Prostate gland (tissue), 2 donors: ENCODE data around the gene USP34. TPM values are rescaled to one million over a fixed set of nuclear protein-coding genes. Genes with fewer than 3 reads are reported as not detected.

Source experiments
- DNase-seq: peaks from one replicate; pipeline ENCODE4 v3.0.0-alpha.2; 2019; ENCODE audit warnings: low spot score
- H3K27ac ChIP-seq, 2 donors: fragments of 200-600 bp; sonication (generic); 2 replicates each; pipeline ENCODE4 v1.5.1; 2017 to 2019
- H3K27me3 ChIP-seq: fragments of 200-600 bp; sonication (generic); replicated peaks from 2 replicates; pipeline ENCODE4 v1.5.1; 2019; ENCODE audit not compliant: insufficient read depth
- H3K36me3 ChIP-seq, 2 donors: fragments of 200-600 bp; sonication (generic); 1 replicate in 1 of 2; 2 replicates in 1 of 2; pipeline versions ENCODE4 v1.5.1 to v1.8.1; 2017 to 2019
- H3K4me1 ChIP-seq: fragments of 200-600 bp; sonication (generic); replicated peaks from 2 replicates; pipeline ENCODE4 v1.5.1; 2019
- H3K4me3 ChIP-seq, 2 donors: fragments of 200-600 bp; sonication (generic); 2 replicates each; pipeline ENCODE4 v1.5.1; 2017 to 2019
- H3K9me3 ChIP-seq: fragments of 200-600 bp; sonication (generic); 2 replicates; pipeline ENCODE4 v1.5.1; 2017
- CTCF ChIP-seq, 4 experiments: fragments of 200-600 bp in 2 of 4; fragments of 450-650 bp in 2 of 4; sonication (generic) in 2 of 4; IDR thresholded peaks; 1 replicate in 3 of 4; 2 replicates in 1 of 4; pipeline ENCODE4 v1.5.1; 2016 to 2019; ENCODE audit warnings: antibody characterized with exemption in 4 of 4, mild to moderate bottlenecking in 2 of 4, moderate library complexity in 2 of 4
- POLR2A ChIP-seq: fragments of 450-650 bp; IDR thresholded peaks from one replicate; pipeline ENCODE4 v1.6.1; 2016; ENCODE audit warnings: antibody characterized with exemption, mild to moderate bottlenecking
- POLR2AphosphoS5 ChIP-seq: sonication (generic); formaldehyde crosslinking; IDR thresholded peaks from one replicate; pipeline ENCODE4 v1.6.1; 2017; ENCODE audit warnings: antibody characterized with exemption
- WGBS: methylation state at CpG from one replicate; pipeline ENCODE4 v1.1.5; 2018; 5-methylcytosine and 5-hydroxymethylcytosine counted together
- intact Hi-C: fragments of 100-400 bp; cut with DNase I; formaldehyde crosslinking; loops from one replicate; pipeline ENCODE4 v1.14.2; 2022
- total RNA-seq, 2 donors: library from RNA; depleted of rRNA; stranded (reverse); fragments of >200 nt; gene quantifications; one replicate each; pipeline ENCODE4 v1.1.0, GENCODE V29; 2016

Gene USP34
- total RNA-seq, 2 donors from 2014 or later = 94.1 to 206 TPM

GRCh38 chr2:61218817-61219170 is 252.1 kb downstream of the USP34 start:
- Histone ChIP-seq H3K4me1 (no peaks in the 10 kb centered on the region), H3K27me3 (no peaks in the 10 kb centered on the region), H3K27ac (no peak overlapping the region), H3K36me3 (peaks cover 0 to 5% of the 10 kb centered on the region in 2 donors), H3K4me3 (no peak overlapping the region), H3K9me3 (no peaks in the 10 kb centered on the region)
- TF ChIP-seq POLR2A (no peak), CTCF (IDR thresholded peaks at IDR 0.05) (no peak), POLR2AphosphoS5 (no peak)
- intact Hi-C loops = no loop called here
- 96% methylated on average over 2 of the region's 2 CpGs for WGBS
- DNase-seq = no peak

- Histone ChIP-seq H3K4me3 (no peak overlapping the region), H3K27me3 (no peaks in the 10 kb centered on the region), H3K27ac (no peak overlapping the region), H3K9me3 (no peaks in the 10 kb centered on the region), H3K4me1 (no peaks in the 10 kb centered on the region), H3K36me3 (peaks cover 0 to 5% of the 10 kb centered on the region in 2 donors)
- 89% methylated on average over 4 of the region's 4 CpGs for WGBS
- no peak for DNase-seq
- intact Hi-C loops = no loop called here
- TF ChIP-seq CTCF (IDR thresholded peaks at IDR 0.05) (no peak), POLR2AphosphoS5 (no peak), POLR2A (no peak)
Measured at GRCh38 chr2:61218076-61218816, 252.6 kb downstream of the USP34 start.

GRCh38 chr2:61214171-61214570 is 256.7 kb downstream of the USP34 start:
- Histone ChIP-seq H3K4me1 (no peaks in the 10 kb centered on the region), H3K27ac (no peak overlapping the region), H3K36me3 (no peaks in the 10 kb centered on the region), H3K9me3 (no peaks in the 10 kb centered on the region), H3K27me3 (no peaks in the 10 kb centered on the region), H3K4me3 (no peak overlapping the region)
- DNase-seq = no peak
- 80% methylated on average over 4 of the region's 4 CpGs for WGBS
- intact Hi-C loops = no loop called here
- TF ChIP-seq CTCF (IDR thresholded peaks at IDR 0.05) (no peak), POLR2AphosphoS5 (no peak), POLR2A (no peak)

- Histone ChIP-seq H3K4me1 (no peaks in the 10 kb centered on the region), H3K36me3 (peaks cover 0 to 4% of the 10 kb centered on the region in 2 donors), H3K27ac (no peak overlapping the region), H3K27me3 (no peaks in the 10 kb centered on the region), H3K4me3 (no peak overlapping the region), H3K9me3 (no peaks in the 10 kb centered on the region)
- 93% methylated on average over 5 of the region's 5 CpGs for WGBS
- no peak for DNase-seq
- TF ChIP-seq POLR2A (no peak), POLR2AphosphoS5 (no peak), CTCF (IDR thresholded peaks at IDR 0.05) (no peak)
- intact Hi-C loops = no loop called here
Measured at GRCh38 chr2:61210332-61210981, 260.4 kb downstream of the USP34 start.

GRCh38 chr2:61205132-61205531 is 265.8 kb downstream of the USP34 start:
- Histone ChIP-seq H3K4me1 (no peaks in the 10 kb centered on the region), H3K36me3 (peaks cover under 1 to 4% of the 10 kb centered on the region in 2 donors), H3K4me3 (no peak overlapping the region), H3K27ac (no peak overlapping the region), H3K27me3 (no peaks in the 10 kb centered on the region), H3K9me3 (no peaks in the 10 kb centered on the region)
- no peak for DNase-seq
- TF ChIP-seq POLR2AphosphoS5 = no peak
- no peak for TF ChIP-seq CTCF (IDR thresholded peaks at IDR 0.05)
- no peak for TF ChIP-seq POLR2A
- intact Hi-C loops = no loop called here
- WGBS = 78% methylated on average over 7 of the region's 7 CpGs
